A549 treated with DMSO at 1 μM for 4 hours (cell line): ENCODE measurements around the gene TSPYL6. TPM values are rescaled to one million over a fixed set of nuclear protein-coding genes. Genes with fewer than 3 reads are reported as not detected.

ENCODE experiments used
- total RNA-seq: library from RNA; stranded (reverse); fragments of 200-300 nt; extraction: Qiagen RNA extraction; gene quantifications from 5 replicates; pipeline ENCODE4 v1.2.3, GENCODE V29; 2022; ENCODE audit warnings: low read depth

The TSPYL6 gene
- total RNA-seq: not detected in 5 replicates

GRCh38 chr2:54256091-54256694 lies at the start of gene TSPYL6:
TSPYL6 (minus strand) TSS chr2:54256229; CDS start chr2:54256151, 78 bp downstream.

Other genes starting within 250 kb of the TSPYL6 start
- 6.8 to 9.1 TPM (median 7.8 TPM) in 5 replicates for gene ACYP2, start 140.6 kb downstream of the TSPYL6 start, total RNA-seq
- gene SPTBN1, start 200.1 kb upstream of the TSPYL6 start, total RNA-seq: 150 to 185 TPM (median 177 TPM) in 5 replicates